GM12865 (cell line): Measurements from ENCODE around the gene GASK1A.
"Not testable (repeated sequence)": the region's sequence is repeated elsewhere in the genome, so short reads cannot be mapped to it uniquely, and the experiment has no call there.

Source experiments
- DNase-seq: peaks from one replicate; pipeline ENCODE4 v3.0.0; 2010; ENCODE audit warnings: low read depth
- H3K4me3 ChIP-seq: 2 replicates; pipeline ENCODE4 v1.5.1; 2011; ENCODE audit warnings: mild to moderate bottlenecking, low read depth, low read length, control low read depth
- TF ChIP-seq, protein P1 (sequence below): IDR thresholded peaks from 2 replicates; pipeline ENCODE4 v1.5.1; 2011; ENCODE audit warnings: low read length, control low read depth, low read depth, inconsistent platforms; ENCODE audit not compliant: insufficient read depth; ENCODE audit errors: missing control alignments

Gene GASK1A

DNA sequence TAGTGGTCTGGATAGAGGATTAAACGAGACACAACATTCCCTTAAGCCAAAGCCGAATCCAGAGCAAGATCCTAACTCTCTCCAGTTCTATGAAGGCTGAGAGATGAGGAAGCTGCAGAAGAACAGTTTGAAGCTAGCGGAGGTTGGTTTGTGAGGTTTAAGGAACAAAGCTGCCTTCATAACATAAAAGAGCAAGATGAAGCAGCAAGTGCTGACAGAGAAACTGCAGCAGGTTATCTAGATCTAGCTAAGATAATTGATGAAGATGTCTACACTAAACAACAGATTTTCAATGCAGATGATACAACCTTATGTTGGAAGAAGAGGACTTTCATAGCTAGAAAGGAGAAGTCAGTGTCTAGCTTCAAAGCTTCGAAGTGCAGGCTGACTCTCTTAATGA lies 14.8 kb upstream of the GASK1A start:
- TF ChIP-seq, protein P1, sequence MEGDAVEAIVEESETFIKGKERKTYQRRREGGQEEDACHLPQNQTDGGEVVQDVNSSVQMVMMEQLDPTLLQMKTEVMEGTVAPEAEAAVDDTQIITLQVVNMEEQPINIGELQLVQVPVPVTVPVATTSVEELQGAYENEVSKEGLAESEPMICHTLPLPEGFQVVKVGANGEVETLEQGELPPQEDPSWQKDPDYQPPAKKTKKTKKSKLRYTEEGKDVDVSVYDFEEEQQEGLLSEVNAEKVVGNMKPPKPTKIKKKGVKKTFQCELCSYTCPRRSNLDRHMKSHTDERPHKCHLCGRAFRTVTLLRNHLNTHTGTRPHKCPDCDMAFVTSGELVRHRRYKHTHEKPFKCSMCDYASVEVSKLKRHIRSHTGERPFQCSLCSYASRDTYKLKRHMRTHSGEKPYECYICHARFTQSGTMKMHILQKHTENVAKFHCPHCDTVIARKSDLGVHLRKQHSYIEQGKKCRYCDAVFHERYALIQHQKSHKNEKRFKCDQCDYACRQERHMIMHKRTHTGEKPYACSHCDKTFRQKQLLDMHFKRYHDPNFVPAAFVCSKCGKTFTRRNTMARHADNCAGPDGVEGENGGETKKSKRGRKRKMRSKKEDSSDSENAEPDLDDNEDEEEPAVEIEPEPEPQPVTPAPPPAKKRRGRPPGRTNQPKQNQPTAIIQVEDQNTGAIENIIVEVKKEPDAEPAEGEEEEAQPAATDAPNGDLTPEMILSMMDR: no peak
- no peak for DNase-seq
- no peak overlapping the region for H3K4me3 ChIP-seq

DNA sequence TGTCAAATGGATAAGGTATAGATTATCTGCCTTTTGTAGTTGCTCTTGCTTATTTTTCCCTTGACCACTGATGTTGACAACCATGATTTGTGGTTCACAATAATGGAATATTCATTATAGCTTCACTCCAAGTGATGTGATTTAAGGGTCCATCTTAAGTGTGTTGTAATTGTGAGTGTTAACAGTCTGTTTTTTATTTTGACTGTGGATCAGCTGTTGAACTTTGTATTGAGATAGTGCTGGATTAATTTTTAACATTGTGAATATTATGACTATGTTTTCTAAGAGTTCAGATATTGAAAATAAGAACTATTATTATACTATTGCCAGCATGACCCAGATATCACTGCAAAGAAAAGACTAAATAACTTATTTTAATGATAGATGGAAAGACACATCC lies 8.6 kb upstream of the GASK1A start:
- H3K4me3 ChIP-seq: no peak overlapping the region
- TF ChIP-seq, protein P1: no peak
- no peak for DNase-seq

DNA sequence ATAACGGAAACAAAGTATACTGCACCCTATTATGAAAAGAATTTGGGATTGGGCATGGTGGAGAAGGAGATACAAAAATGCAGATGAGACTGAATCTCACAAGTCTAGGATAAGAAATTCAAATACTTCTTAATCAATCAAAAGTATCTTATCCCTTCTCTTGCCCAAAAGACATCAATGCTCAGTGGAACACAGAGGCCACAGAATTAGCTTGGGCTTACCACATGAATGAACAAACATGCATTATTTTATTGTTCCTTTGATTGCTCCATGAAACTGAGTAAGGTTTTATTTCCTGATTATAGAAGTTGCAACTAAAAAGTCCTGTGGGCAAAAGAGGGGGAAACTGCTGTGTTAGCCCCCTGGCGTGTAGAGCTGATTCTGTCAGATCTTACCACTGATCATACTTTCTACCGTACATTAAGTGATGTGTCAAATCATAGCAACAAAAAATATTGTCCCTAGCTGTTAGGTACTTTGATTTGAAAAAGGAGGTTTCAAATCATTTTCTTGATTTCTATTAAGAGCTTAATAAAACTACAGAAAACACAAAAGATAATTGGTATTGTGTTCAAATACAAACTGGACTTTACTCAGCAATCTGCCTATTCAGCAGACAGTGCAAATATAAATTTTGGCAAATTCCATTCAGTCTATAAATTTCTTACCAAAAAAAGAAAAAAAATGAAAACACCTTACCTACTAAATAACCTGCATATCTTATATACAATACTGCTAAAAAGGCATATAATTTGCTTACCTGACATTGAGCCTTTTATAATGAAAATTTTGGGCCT lies 7.9 kb upstream of the GASK1A start:
- no peak overlapping the region for H3K4me3 ChIP-seq
- no peak for DNase-seq
- TF ChIP-seq, protein P1: no peak

DNA sequence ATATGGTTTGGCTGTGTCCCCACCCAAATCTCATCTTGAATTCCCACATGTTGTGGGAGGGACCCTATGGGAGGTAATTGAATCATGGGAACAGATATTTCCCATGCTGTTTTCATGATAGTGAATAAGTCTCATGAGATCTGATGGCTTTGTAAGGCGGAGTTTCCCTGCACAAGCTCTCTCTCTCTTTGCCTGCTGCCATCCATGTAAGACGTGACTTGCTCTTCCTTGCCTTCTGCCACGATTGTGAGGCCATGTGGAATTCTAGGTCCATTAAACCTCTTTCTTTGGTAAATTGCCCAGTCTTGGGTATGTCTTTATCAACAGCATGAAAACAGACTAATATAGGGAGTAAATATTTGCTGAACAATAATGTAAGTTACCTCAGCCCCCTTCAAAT lies 4.2 kb upstream of the GASK1A start:
- H3K4me3 ChIP-seq, DNase-seq: not testable (repeated sequence)

DNA sequence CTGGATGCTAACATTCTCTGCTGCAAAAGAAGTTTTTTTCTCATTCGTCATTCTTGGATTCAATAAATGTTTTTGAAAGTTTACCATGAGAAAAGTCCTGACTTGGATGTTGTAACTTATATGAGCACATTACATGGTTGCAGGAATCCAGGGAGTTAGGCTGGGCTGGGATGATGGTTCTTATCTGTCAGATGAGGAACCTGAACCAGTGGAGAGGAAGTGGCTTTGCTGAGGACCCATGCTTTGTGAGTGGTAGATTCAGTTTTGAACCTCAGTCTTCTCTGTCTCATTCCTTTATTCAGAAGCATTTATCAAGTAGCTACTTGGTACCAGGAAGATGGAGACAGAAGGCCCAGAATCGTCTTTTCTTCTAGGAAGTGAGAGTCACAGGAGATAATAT lies 3.7 kb upstream of the GASK1A start:
- TF ChIP-seq, protein P1: no peak
- DNase-seq: no peak
- no peak overlapping the region for H3K4me3 ChIP-seq

DNA sequence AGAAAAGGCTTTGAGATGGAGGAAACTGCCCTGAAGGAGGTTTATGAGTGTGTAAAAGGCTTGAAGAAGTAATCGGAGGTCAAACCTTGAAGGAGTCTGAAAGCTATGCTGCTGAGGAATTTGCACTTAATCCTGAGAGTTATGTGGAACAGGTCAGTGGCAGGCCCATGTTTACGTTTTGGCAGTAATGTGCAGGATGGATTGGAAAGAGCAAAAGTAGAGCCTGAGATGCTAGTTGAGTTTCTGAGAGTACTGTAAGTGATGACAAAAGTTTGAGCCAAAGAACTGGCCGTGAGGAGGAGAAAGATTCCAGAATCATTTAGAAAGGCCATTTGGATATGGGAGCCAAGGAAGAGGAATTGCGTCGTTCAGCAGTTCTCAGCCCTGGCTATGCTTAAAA lies 3.2 kb upstream of the GASK1A start:
- no peak overlapping the region for H3K4me3 ChIP-seq
- DNase-seq: no peak
- TF ChIP-seq, protein P1: no peak

DNA sequence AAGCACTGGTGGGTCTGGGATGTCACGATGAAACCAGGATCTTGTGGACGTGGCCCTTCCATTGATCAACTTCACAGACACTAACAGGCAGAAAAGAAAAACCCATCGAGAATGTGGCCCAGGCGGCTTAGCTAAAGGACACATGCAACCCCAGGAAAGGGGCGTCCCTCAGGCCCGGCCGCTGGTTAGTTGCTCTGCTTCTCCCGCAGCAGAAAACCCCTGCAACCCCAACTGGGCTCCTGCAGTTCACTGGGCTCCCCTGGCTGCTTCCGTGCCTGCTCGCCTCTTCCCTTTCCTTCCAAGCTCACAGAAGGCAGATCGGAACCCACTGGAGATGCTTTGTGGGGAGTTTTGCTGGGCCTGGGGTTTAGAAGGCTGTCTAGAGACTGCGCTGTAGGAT lies 1.1 kb downstream of the GASK1A start:
- TF ChIP-seq, protein P1: no peak
- DNase-seq: no peak
- no peak overlapping the region for H3K4me3 ChIP-seq
